ENCODE measurements around the gene RUNDC3A. TPM values are rescaled to one million over a fixed set of nuclear protein-coding genes. Genes with fewer than 3 reads are reported as not detected.

Gene RUNDC3A
- total and polyA plus RNA-seq, 2 of the 13 experiments (the other 11 are each of a cell fraction or from before 2014, with no cell fraction given), result 0.25 TPM; not detected in 1

- TF ChIP-seq ZFP36L1 (CRISPR knock-in tag; IDR thresholded peaks at IDR 0.05), result no peak
- no peak for TF ChIP-seq NR2F1 (CRISPR knock-in tag; IDR thresholded peaks at IDR 0.05)
- no peak for TF ChIP-seq NR2F2 (IDR thresholded peaks at IDR 0.05; ENCODE audit: borderline replicate concordance, low read depth)
- TF ChIP-seq BATF2 (CRISPR knock-in tag; IDR thresholded peaks at IDR 0.05), result 0 out of 2 replicates have a peak, but pooled peaks have one; percentile 78
- no peak for TF ChIP-seq ATF7 (IDR thresholded peaks at IDR 0.05)
- TF ChIP-seq ATF7 (CRISPR knock-in tag; IDR thresholded peaks at IDR 0.05), result no peak
- TF ChIP-seq PCBP1 (IDR thresholded peaks at IDR 0.05; ENCODE audit: borderline replicate concordance, low read depth, low read length), result no peak
- TF ChIP-seq RXRA (CRISPR knock-in tag; IDR thresholded peaks at IDR 0.05), result no peak; the same call in 1 of the 2 replicates
- TF ChIP-seq PLSCR1 (CRISPR knock-in tag; IDR thresholded peaks at IDR 0.05; ENCODE audit: borderline replicate concordance), result no peak
- no peak for TF ChIP-seq ZNF512B (CRISPR knock-in tag; IDR thresholded peaks at IDR 0.05; ENCODE audit: borderline replicate concordance)
- TF ChIP-seq ZC3H13 (CRISPR knock-in tag; IDR thresholded peaks at IDR 0.05), result peak; percentile 54; the same call in 1 of the 2 replicates
- no peak for TF ChIP-seq ZNF615 (CRISPR knock-in tag; IDR thresholded peaks at IDR 0.05; ENCODE audit: borderline replicate concordance)
- TF ChIP-seq LCORL (IDR thresholded peaks at IDR 0.05), result no peak
- peak; percentile 83 for TF ChIP-seq LCORL (CRISPR knock-in tag; IDR thresholded peaks at IDR 0.05)
- 0 out of 2 replicates have a peak, but pooled peaks have one; percentile 20 for TF ChIP-seq ZMYM4 (CRISPR knock-in tag; IDR thresholded peaks at IDR 0.05)
- peak; percentile 50; the same call in 1 of the 2 replicates for TF ChIP-seq DMAP1 (CRISPR knock-in tag; IDR thresholded peaks at IDR 0.05)
- TF ChIP-seq FOXM1 (CRISPR knock-in tag; IDR thresholded peaks at IDR 0.05), result peak; percentile 16; the same call in 1 of the 2 replicates
- TF ChIP-seq TFDP1 (CRISPR knock-in tag; IDR thresholded peaks at IDR 0.05; ENCODE audit: borderline replicate concordance), result 0 out of 2 replicates have a peak, but pooled peaks have one; percentile 32
- no peak for TF ChIP-seq LRRFIP1 (CRISPR knock-in tag; conservative IDR thresholded peaks at IDR 0.05)
- no peak for TF ChIP-seq GATAD2A (CRISPR knock-in tag; IDR thresholded peaks at IDR 0.05)
- peak; percentile 38; the same call in 1 of the 2 replicates for TF ChIP-seq ZNF230 (CRISPR knock-in tag; IDR thresholded peaks at IDR 0.05)
- peak; percentile 24; the same call in 1 of the 2 replicates for TF ChIP-seq PHF8 (CRISPR knock-in tag; IDR thresholded peaks at IDR 0.05)
- TF ChIP-seq CHD2 (IDR thresholded peaks at IDR 0.05; ENCODE audit: low read depth, low read length), result no peak
- peak; percentile 34; the same call in 1 of the 2 replicates for TF ChIP-seq MED13 (CRISPR knock-in tag; IDR thresholded peaks at IDR 0.05)
These were observed 15.7 kb downstream of the RUNDC3A start (continued) for GRCh38 chr17:44324092-44324570.
